NT2/D1 (cell line): ENCODE results near the gene ENC1.

ENCODE experiments used
- SUZ12 ChIP-seq: IDR thresholded peaks from 2 replicates; pipeline ENCODE4 v1.6.1; 2011; ENCODE audit not compliant: insufficient read length, insufficient read depth; ENCODE audit errors: extremely low read depth
- YY1 ChIP-seq: IDR thresholded peaks from 2 replicates; pipeline ENCODE4 v1.6.1; 2011; ENCODE audit not compliant: insufficient read length, insufficient read depth

- no peak for TF ChIP-seq SUZ12
- TF ChIP-seq YY1: no peak
Measured at GRCh38 chr5:74588415-74588814, 52.1 kb downstream of the ENC1 start.
